NCI-H146 treated with DMSO at 0.1 percent for 48 hours (cell line): ENCODE results near the gene LRRC3B.

Experiments used
- DNase-seq: peaks from one replicate; lab custom pipeline; 2025; ENCODE audit not compliant: unreplicated experiment; lab: John Stamatoyannopoulos, UW

The LRRC3B gene

DNA sequence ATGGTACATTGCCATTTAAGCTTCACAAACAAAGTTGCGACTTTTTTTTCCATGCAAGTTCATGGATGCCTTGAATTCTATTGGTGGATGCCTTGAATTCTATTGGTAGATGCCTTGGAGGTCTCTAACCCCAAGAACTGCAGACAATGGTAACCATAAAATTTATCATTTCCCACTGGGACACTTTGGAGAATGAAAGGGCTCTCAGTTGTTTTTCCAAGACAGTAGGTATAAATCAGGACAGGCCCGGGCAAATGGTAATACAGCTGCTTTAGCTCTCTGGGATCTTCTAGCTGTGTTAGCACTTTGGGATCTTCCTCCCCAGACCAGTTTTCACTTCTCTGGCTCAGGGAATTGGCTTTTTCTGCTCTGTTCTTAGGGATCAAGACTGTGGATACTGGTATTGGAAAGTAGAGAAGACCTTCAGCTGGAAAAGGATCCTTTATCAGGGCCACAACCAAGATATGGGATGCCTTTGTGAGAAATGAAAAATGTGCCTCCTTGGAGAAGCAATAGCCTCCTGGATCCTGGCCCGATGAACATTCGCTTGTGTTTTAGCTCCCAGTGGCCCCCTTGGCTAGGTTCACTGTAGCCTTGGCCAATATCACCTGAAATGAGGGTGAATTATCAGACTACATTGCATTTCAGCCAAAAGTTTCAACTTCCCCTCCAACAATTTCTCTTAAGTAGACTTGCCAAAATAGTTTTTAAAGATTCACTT is 8.3 kb downstream of the LRRC3B start:
- DNase-seq = no peak

GRCh38 chr3:26631390-26631738 is 8.8 kb downstream of the LRRC3B start:
- no peak for DNase-seq

- DNase-seq = no peak
Measured at GRCh38 chr3:26634601-26635000, 12.0 kb downstream of the LRRC3B start.

DNA sequence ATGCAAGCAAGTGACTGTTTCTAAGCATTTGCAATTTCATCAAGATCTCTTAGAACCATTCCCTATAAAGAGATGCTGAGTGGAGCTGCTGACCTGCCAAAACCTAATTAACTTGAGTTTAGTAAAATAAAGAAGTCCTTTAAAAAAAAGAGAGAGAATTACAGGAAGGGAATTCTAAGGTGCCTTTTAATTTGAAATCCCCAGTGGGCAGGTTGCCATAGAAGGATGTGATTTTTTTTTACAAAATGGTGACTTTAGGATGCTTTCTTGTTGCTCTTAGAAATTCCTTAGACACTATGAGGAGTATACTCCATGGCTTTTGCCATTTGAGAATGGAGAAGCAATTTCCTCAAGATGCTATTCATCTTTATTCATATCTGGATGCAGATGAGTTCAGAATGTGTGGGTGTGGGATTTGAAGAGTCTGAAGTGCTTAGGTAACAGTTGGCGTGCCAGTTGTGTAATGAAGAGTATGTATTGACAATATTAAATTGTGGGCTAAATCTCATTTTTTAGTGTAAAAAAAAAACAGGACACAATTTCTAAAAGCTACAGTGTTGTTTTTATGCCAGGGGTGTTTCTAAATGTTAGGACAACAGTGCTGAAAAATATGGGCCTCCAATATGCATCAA is 13.6 kb downstream of the LRRC3B start:
- DNase-seq = no peak

DNA sequence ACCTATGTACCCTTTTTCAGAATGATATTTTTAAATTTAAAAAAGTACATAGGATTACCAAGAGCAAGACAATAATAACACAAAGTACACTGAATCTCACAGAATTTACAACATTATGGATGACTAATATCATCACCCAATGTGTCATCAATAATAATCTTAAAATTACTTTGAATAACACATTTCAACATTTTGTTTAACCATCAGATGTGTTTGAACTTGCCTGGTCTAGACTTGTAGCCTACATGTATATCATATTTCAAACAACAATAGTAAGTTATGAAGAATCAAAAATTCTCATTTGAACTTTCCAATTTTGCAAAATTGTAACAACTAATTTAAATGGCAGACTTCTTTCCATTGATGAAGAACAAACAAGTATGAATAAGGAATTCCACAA is 15.1 kb downstream of the LRRC3B start:
- no peak for DNase-seq

- no peak for DNase-seq
Measured at GRCh38 chr3:26638113-26638512, 15.5 kb downstream of the LRRC3B start.

DNA sequence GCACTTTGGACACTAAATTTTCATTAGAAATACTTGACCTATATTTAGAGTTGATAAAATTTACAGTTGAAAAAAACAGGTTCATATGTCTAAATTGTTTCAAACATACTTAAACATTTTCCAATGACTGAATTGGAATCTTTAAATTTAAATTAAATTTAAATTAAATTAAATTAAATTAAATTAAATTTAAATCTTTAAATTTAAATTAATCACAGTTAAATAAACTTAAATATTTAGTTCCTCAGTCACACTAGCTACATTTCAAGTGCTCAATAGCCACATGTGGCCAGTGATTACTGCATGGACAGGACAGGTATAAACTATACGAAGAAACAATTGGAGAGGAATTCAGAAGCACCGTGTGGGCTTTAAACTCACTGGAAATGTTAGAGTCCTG is 16.8 kb downstream of the LRRC3B start:
- DNase-seq = no peak

DNA sequence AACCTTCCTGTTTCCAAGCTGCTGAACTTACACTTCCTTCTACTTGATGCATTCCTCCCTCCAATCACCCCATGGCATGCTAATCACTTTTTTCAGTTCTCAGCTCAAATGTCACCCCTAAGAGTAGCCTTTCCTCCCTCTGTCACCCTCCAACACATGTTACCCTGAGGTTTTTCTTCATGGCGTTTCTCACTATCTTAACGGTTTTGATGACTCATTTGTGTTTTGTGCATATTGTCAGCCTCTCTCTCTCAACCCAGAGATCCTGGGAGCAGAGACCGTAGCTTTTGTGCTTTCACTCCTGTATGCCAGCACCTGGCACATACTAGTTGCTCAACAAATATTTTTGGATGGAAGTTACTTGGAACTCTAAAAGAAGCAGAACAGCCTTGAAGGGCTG is 24.5 kb downstream of the LRRC3B start:
- no peak for DNase-seq

DNA sequence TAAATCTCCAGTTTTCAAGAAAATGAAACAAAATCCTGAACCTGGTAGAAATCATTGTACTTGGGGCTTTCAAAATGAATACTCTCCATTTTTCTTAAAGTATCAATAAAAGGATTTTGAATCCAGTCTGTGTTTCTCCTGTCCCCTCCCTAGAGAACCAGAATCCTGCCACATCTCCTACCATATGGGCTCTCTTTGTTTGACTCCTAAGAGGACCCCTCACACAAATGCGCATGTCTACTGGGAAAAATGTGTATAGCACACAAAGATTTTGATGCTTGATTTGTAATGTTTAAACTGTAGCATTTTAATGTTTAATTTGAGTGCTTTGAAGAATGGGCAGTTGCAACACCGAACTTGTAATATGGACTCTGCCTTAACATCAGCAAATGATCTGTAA is 25.9 kb downstream of the LRRC3B start:
- DNase-seq = no peak

DNA sequence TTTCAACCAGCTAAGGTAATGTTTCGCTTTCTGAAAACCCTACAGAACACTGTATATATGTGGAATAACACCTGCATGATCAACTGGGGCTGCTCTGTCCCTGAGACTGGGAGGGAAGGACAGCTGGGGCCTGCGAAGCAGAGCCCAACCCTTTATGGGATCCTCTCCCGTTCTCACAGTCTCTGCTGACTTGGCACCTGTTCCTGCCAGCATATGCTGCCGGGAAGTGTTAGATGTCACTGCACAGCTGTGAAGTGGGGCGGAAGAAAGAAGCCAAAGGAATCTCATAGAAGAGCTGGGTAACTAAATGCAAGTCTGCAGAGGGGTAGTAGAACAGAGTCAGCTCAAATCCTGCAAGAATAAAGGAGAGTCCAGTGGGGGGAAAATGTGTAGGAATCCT is 29.6 kb downstream of the LRRC3B start:
- DNase-seq = no peak

DNA sequence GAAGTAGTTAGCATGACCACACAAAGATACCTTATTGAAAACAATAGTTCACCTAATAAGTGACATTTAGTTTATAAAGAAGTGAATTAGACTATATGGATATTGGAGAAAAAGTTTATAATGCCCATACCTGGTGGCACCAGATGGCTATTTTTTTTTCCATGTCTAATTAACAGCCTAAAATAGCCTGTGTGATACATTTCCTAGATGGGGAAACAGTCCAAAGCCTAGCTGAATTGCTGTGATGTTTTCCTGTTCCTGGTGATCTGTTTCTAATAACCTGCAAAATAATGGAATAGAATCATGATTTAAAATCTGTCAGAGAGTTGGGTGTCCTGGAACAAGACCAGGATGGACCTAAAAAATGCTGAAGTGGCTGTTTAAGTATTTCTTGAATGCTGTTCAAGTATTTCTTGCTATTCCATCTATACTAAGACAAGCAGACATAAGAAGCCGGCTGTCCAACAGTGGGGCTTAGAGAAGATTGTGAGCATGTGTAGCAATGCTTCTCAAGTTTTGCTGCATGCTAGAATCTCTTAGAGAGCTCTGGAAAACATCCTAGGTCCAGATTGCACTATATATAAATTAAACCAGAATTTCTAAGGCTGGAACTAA is 31.3 kb downstream of the LRRC3B start:
- no peak for DNase-seq

- DNase-seq = no peak
Measured at GRCh38 chr3:26655231-26655630, 32.7 kb downstream of the LRRC3B start.

DNA sequence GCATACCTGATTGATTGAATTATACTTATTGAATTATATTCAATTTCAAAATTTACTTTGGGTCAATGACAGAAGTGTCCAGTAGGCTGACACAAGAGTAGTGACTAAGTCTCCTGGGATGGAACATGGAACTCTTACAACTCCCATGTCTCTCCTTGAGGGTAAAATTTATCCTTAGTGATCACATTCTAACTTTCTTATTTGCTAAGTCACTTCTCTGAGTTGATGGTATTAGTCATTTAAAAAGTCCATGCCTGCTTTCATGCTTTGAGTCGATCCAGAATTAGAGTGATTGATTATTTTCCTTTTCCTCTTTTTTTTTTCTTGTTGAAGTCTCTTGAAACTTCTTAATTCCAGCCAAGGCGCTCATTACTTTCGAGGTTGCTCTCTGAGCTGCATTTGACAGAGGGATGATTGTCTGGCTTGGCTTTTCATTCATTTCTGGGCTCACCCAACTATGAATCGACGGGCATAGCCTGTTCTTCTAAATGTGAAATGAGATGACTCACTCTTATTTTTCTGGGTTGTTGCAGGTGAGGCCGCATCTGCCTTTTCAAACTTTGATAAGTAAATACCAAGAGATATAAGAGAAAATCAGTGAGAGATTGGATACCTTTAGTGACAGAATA is 34.9 kb downstream of the LRRC3B start:
- DNase-seq = no peak

GRCh38 chr3:26668171-26668570 is 45.6 kb downstream of the LRRC3B start:
- DNase-seq = no peak

- no peak for DNase-seq
Measured at GRCh38 chr3:26668696-26669095, 46.1 kb downstream of the LRRC3B start.

GRCh38 chr3:26675336-26675735 is 52.8 kb downstream of the LRRC3B start:
- DNase-seq = no peak

GRCh38 chr3:26681632-26682031 is 59.1 kb downstream of the LRRC3B start:
- no peak for DNase-seq

- DNase-seq = no peak
Measured at GRCh38 chr3:26682406-26682805, 59.8 kb downstream of the LRRC3B start.

- no peak for DNase-seq
Measured at GRCh38 chr3:26683902-26684301, 61.3 kb downstream of the LRRC3B start.

GRCh38 chr3:26687466-26687865 is 64.9 kb downstream of the LRRC3B start:
- DNase-seq = no peak

- no peak for DNase-seq
Measured at GRCh38 chr3:26699553-26699952, 77.0 kb downstream of the LRRC3B start.

DNA sequence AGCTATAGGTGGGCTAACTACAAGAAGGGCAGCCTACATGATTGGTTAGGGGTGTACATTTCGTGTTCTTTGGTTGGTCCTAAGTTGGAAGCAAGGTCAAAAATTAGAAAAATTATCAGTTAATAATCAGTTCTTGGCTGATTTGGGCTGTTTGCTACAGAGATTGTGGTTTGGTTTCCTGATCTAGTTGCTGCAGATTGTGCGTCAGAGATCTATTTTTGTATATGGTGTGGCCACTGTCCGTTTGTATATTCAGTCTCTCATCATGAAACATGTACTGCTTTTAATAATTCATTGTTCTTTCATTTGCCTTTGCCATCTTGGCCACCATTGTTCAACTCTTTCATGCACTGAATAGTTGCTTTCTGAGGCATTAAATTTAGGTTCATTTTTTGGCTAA is 80.9 kb downstream of the LRRC3B start:
- DNase-seq = no peak
